ENCODE results near the gene PFN1. TPM values are rescaled to one million over a fixed set of nuclear protein-coding genes. Genes with fewer than 3 reads are reported as not detected.

Gene PFN1
- total and polyA plus RNA-seq, 10 of the 15 experiments (the other 5 are each of a cell fraction or from before 2014, with no cell fraction given) = 154 to 3,892 (median 1,918) TPM

- TF ChIP-seq CUX1 (IDR thresholded peaks at IDR 0.05; ENCODE audit: insufficient replicate concordance, low read depth, low read length) (no peak), ATF2 (IDR thresholded peaks at IDR 0.05; ENCODE audit: low read length) (no peak), RUNX3 (IDR thresholded peaks at IDR 0.05; ENCODE audit: low read length) (peak; percentile 96), RAD21 (IDR thresholded peaks at IDR 0.05; ENCODE audit: insufficient read depth, low read depth, low read length) (peak; percentile 24; the same call in 1 of the 2 replicates), FOS (IDR thresholded peaks at IDR 0.05; ENCODE audit: borderline replicate concordance, extremely low read depth, insufficient read length) (no peak), ZNF217 (IDR thresholded peaks at IDR 0.05) (no peak), YY1 (IDR thresholded peaks at IDR 0.05; ENCODE audit: low read depth, low read length) (0 out of 2 replicates have a peak, but pooled peaks have one; percentile 20), RBBP5 (conservative IDR thresholded peaks at IDR 0.05) (no peak), NBN (IDR thresholded peaks at IDR 0.05) (no peak), SRF (IDR thresholded peaks at IDR 0.05; ENCODE audit: low read depth in 2 of 2, low read length in 2 of 2) (no peak), IRF4 (IDR thresholded peaks at IDR 0.05; ENCODE audit: low read depth, low read length) (no peak), ZNF687 (IDR thresholded peaks at IDR 0.05) (no peak), USF1 (IDR thresholded peaks at IDR 0.05; ENCODE audit: borderline replicate concordance, extremely low read length, insufficient read depth, low read depth, low read length) (no peak), ELK1 (IDR thresholded peaks at IDR 0.05; ENCODE audit: low read depth, low read length) (no peak), NFYB (IDR thresholded peaks at IDR 0.05; ENCODE audit: insufficient read depth, low read depth, low read length) (no peak)
These were observed 14.0 kb downstream of the PFN1 start (continued) for GRCh38 chr17:4934173-4934979.

All from GM12878 (cell line).